ENCODE measurements around the gene PIP4K2C.

DNA sequence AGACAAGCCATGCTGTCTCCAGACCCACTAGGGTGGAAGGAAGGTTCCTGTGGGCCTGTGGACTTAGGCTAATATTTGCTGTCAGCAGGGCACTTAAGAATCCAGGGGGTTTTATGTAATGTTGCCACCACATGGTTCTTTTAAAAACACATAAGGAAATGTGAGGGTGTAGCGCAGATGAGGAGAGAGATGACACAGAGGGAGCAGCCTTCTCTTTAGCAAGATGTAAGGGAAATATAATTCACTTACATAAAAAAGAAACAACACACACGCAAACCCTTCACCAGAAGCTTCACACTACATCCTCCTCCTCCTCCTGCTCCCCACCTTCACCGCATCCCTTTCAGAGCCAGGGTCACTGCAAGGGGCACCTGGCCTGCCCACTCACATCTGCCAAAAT lies 4.9 kb upstream of the PIP4K2C start:
- no peak for TF ChIP-seq HCFC1 (IDR thresholded peaks at IDR 0.05; ENCODE audit: low read length)
- no peak for TF ChIP-seq NFIC (IDR thresholded peaks at IDR 0.05; ENCODE audit: low read depth, low read length)
- no peak for TF ChIP-seq CHD4 (IDR thresholded peaks at IDR 0.05)
- TF ChIP-seq, protein P1, sequence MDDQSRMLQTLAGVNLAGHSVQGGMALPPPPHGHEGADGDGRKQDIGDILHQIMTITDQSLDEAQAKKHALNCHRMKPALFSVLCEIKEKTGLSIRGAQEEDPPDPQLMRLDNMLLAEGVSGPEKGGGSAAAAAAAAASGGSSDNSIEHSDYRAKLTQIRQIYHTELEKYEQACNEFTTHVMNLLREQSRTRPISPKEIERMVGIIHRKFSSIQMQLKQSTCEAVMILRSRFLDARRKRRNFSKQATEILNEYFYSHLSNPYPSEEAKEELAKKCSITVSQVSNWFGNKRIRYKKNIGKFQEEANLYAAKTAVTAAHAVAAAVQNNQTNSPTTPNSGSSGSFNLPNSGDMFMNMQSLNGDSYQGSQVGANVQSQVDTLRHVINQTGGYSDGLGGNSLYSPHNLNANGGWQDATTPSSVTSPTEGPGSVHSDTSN (IDR thresholded peaks at IDR 0.05; ENCODE audit: insufficient replicate concordance, low read depth, low read length), result no peak
- no peak for TF ChIP-seq IKZF1 (conservative IDR thresholded peaks at IDR 0.05)
- TF ChIP-seq, protein P2, sequence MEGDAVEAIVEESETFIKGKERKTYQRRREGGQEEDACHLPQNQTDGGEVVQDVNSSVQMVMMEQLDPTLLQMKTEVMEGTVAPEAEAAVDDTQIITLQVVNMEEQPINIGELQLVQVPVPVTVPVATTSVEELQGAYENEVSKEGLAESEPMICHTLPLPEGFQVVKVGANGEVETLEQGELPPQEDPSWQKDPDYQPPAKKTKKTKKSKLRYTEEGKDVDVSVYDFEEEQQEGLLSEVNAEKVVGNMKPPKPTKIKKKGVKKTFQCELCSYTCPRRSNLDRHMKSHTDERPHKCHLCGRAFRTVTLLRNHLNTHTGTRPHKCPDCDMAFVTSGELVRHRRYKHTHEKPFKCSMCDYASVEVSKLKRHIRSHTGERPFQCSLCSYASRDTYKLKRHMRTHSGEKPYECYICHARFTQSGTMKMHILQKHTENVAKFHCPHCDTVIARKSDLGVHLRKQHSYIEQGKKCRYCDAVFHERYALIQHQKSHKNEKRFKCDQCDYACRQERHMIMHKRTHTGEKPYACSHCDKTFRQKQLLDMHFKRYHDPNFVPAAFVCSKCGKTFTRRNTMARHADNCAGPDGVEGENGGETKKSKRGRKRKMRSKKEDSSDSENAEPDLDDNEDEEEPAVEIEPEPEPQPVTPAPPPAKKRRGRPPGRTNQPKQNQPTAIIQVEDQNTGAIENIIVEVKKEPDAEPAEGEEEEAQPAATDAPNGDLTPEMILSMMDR (IDR thresholded peaks at IDR 0.05 in 2 of 3, conservative IDR thresholded peaks at IDR 0.05 in 1 of 3; ENCODE audit: control insufficient read depth in 2 of 3, extremely low read depth in 1 of 3, insufficient read depth in 1 of 3, low read depth in 3 of 3, low read length in 3 of 3), result no peak
- TF ChIP-seq, protein P3, sequence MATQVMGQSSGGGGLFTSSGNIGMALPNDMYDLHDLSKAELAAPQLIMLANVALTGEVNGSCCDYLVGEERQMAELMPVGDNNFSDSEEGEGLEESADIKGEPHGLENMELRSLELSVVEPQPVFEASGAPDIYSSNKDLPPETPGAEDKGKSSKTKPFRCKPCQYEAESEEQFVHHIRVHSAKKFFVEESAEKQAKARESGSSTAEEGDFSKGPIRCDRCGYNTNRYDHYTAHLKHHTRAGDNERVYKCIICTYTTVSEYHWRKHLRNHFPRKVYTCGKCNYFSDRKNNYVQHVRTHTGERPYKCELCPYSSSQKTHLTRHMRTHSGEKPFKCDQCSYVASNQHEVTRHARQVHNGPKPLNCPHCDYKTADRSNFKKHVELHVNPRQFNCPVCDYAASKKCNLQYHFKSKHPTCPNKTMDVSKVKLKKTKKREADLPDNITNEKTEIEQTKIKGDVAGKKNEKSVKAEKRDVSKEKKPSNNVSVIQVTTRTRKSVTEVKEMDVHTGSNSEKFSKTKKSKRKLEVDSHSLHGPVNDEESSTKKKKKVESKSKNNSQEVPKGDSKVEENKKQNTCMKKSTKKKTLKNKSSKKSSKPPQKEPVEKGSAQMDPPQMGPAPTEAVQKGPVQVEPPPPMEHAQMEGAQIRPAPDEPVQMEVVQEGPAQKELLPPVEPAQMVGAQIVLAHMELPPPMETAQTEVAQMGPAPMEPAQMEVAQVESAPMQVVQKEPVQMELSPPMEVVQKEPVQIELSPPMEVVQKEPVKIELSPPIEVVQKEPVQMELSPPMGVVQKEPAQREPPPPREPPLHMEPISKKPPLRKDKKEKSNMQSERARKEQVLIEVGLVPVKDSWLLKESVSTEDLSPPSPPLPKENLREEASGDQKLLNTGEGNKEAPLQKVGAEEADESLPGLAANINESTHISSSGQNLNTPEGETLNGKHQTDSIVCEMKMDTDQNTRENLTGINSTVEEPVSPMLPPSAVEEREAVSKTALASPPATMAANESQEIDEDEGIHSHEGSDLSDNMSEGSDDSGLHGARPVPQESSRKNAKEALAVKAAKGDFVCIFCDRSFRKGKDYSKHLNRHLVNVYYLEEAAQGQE (IDR thresholded peaks at IDR 0.05; ENCODE audit: low read depth, low read length), result no peak
- no peak for TF ChIP-seq CBX5 (IDR thresholded peaks at IDR 0.05; ENCODE audit: low read depth)
- TF ChIP-seq, protein P4, sequence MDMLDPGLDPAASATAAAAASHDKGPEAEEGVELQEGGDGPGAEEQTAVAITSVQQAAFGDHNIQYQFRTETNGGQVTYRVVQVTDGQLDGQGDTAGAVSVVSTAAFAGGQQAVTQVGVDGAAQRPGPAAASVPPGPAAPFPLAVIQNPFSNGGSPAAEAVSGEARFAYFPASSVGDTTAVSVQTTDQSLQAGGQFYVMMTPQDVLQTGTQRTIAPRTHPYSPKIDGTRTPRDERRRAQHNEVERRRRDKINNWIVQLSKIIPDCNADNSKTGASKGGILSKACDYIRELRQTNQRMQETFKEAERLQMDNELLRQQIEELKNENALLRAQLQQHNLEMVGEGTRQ (IDR thresholded peaks at IDR 0.05; ENCODE audit: borderline replicate concordance, low read depth, low read length), result no peak
- no peak for TF ChIP-seq JUNB (IDR thresholded peaks at IDR 0.05)
- TF ChIP-seq SP1 (IDR thresholded peaks at IDR 0.05; ENCODE audit: low read depth, low read length), result no peak
